Measurements from ENCODE around the gene SLC1A3. TPM values are rescaled to one million over a fixed set of nuclear protein-coding genes. Genes with fewer than 3 reads are reported as not detected.
A peak's percentile ranks its signal among the peaks of the same experiment; 100 is the strongest.

The SLC1A3 gene
- total RNA-seq, 3 donors from 2014 or later (not counting 1 experiment from before 2014, with no cell fraction given), result 1.1 TPM; not detected in 2

GRCh38 chr5:36602704-36603321 is 3.6 kb upstream of the SLC1A3 start:
- H3K9me3 Mint-ChIP-seq, result no peaks in the 10 kb centered on the region
- H3K27me3 ChIP-seq (ENCODE audit: control insufficient read depth, insufficient read depth, low read length), result peaks cover 3% of the 10 kb centered on the region
- H3K4me1 ChIP-seq (ENCODE audit: control insufficient read depth, insufficient read depth, low read length), result no peaks in the 10 kb centered on the region
- 53% methylated on average over 5 of the region's 5 CpGs for WGBS (ENCODE audit: insufficient coverage)
- peaks cover 9 to 12% of the 10 kb centered on the region in 2 donors for H3K4me1 Mint-ChIP-seq
- ATAC-seq (no peak), DNase-seq (no peak)
- H3K9me3 ChIP-seq (ENCODE audit: control insufficient read depth, insufficient read depth, low read length), result no peaks in the 10 kb centered on the region
- H3K36me3 Mint-ChIP-seq, result no peaks in the 10 kb centered on the region
- no peak overlapping the region for H3K4me3 ChIP-seq (ENCODE audit: low read length)
- H3K27ac Mint-ChIP-seq, result no peak overlapping the region
- no peak overlapping the region for H3K27ac ChIP-seq (ENCODE audit: low read length)
- TF ChIP-seq, protein P1, sequence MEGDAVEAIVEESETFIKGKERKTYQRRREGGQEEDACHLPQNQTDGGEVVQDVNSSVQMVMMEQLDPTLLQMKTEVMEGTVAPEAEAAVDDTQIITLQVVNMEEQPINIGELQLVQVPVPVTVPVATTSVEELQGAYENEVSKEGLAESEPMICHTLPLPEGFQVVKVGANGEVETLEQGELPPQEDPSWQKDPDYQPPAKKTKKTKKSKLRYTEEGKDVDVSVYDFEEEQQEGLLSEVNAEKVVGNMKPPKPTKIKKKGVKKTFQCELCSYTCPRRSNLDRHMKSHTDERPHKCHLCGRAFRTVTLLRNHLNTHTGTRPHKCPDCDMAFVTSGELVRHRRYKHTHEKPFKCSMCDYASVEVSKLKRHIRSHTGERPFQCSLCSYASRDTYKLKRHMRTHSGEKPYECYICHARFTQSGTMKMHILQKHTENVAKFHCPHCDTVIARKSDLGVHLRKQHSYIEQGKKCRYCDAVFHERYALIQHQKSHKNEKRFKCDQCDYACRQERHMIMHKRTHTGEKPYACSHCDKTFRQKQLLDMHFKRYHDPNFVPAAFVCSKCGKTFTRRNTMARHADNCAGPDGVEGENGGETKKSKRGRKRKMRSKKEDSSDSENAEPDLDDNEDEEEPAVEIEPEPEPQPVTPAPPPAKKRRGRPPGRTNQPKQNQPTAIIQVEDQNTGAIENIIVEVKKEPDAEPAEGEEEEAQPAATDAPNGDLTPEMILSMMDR (IDR thresholded peaks at IDR 0.05), result no peak
- intact Hi-C loops (cut with micrococcal nuclease), result no loop called here
- no peak overlapping the region for H3K4me3 Mint-ChIP-seq
- H3K36me3 ChIP-seq (ENCODE audit: control insufficient read depth, insufficient read depth, low read length), result no peaks in the 10 kb centered on the region
- peaks cover 21 to 32% of the 10 kb centered on the region in 2 donors for H3K27me3 Mint-ChIP-seq (ENCODE audit: low read depth in 2 of 2)

GRCh38 chr5:36605241-36605640 is 1.2 kb upstream of the SLC1A3 start:
- Mint-ChIP-seq H3K27me3 (ENCODE audit: low read depth in 2 of 2) (peaks cover 32 to 44% of the 10 kb centered on the region in 2 donors), H3K4me3 (no peak overlapping the region), H3K27ac (no peak overlapping the region), H3K36me3 (no peaks in the 10 kb centered on the region), H3K9me3 (no peaks in the 10 kb centered on the region), H3K4me1 (peaks cover 9 to 12% of the 10 kb centered on the region in 2 donors)
- TF ChIP-seq, protein P1 (IDR thresholded peaks at IDR 0.05), result no peak
- Histone ChIP-seq H3K4me1 (ENCODE audit: control insufficient read depth, insufficient read depth, low read length) (no peaks in the 10 kb centered on the region), H3K9me3 (ENCODE audit: control insufficient read depth, insufficient read depth, low read length) (no peaks in the 10 kb centered on the region), H3K4me3 (ENCODE audit: low read length) (no peak overlapping the region), H3K27ac (ENCODE audit: low read length) (no peak overlapping the region), H3K27me3 (ENCODE audit: control insufficient read depth, insufficient read depth, low read length) (peaks cover 6% of the 10 kb centered on the region), H3K36me3 (ENCODE audit: control insufficient read depth, insufficient read depth, low read length) (no peaks in the 10 kb centered on the region)
- DNase-seq (no peak), ATAC-seq (no peak)
- intact Hi-C loops (cut with micrococcal nuclease), result no loop called here

GRCh38 chr5:36606036-36606427 is 374 bp upstream of the SLC1A3 start:
- no peaks in the 10 kb centered on the region for H3K9me3 ChIP-seq (ENCODE audit: control insufficient read depth, insufficient read depth, low read length)
- 4% methylated on average over 11 of the region's 11 CpGs for WGBS (ENCODE audit: insufficient coverage)
- peaks cover 9 to 12% of the 10 kb centered on the region in 2 donors for H3K4me1 Mint-ChIP-seq
- no peaks in the 10 kb centered on the region for H3K4me1 ChIP-seq (ENCODE audit: control insufficient read depth, insufficient read depth, low read length)
- no peaks in the 10 kb centered on the region for H3K9me3 Mint-ChIP-seq
- no peaks in the 10 kb centered on the region for H3K36me3 ChIP-seq (ENCODE audit: control insufficient read depth, insufficient read depth, low read length)
- peak overlapping the region; percentile 19 for H3K4me3 ChIP-seq (ENCODE audit: low read length)
- H3K36me3 Mint-ChIP-seq, result no peaks in the 10 kb centered on the region
- ATAC-seq (no peak), DNase-seq (no peak)
- H3K27me3 Mint-ChIP-seq (ENCODE audit: low read depth in 2 of 2), result peaks cover 40 to 52% of the 10 kb centered on the region in 2 donors
- TF ChIP-seq, protein P1 (IDR thresholded peaks at IDR 0.05), result no peak
- H3K27me3 ChIP-seq (ENCODE audit: control insufficient read depth, insufficient read depth, low read length), result peaks cover 6% of the 10 kb centered on the region
- H3K27ac Mint-ChIP-seq, result no peak overlapping the region
- intact Hi-C loops (cut with micrococcal nuclease), result no loop called here
- H3K27ac ChIP-seq (ENCODE audit: low read length), result no peak overlapping the region
- H3K4me3 Mint-ChIP-seq, result peak overlapping the region; percentile 45

DNA sequence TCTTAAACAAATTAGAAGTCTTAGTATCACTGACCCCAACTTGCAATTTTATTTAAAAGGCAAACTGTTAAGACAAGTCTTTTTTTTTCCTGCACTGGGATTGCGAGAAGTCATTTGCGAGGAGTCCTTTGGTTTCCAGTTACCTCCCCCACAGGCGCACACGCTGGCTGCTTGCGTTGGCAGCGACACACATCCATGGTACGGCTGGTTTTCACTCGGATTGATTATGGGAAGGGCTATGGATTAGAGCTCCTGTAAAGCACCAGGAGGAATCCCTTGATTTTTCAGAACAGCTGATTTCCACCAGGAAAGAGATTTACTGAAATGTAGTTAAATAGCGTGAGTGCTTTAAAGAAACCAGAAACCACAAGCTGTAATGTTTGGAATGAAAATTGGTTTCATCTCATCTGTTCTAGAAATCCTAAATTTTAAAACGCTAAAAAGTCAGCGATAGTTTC is 737 bp downstream of the SLC1A3 start:
- TF ChIP-seq, protein P1 (IDR thresholded peaks at IDR 0.05), result no peak
- no peaks in the 10 kb centered on the region for H3K36me3 Mint-ChIP-seq
- intact Hi-C loops (cut with micrococcal nuclease), result no loop called here
- H3K27me3 Mint-ChIP-seq (ENCODE audit: low read depth in 2 of 2), result peaks cover 41 to 52% of the 10 kb centered on the region in 2 donors
- H3K4me1 Mint-ChIP-seq, result peaks cover 9 to 12% of the 10 kb centered on the region in 2 donors
- Histone ChIP-seq H3K27me3 (ENCODE audit: control insufficient read depth, insufficient read depth, low read length) (peaks cover 6% of the 10 kb centered on the region), H3K4me1 (ENCODE audit: control insufficient read depth, insufficient read depth, low read length) (no peaks in the 10 kb centered on the region), H3K27ac (ENCODE audit: low read length) (no peak overlapping the region), H3K4me3 (ENCODE audit: low read length) (no peak overlapping the region), H3K9me3 (ENCODE audit: control insufficient read depth, insufficient read depth, low read length) (no peaks in the 10 kb centered on the region), H3K36me3 (ENCODE audit: control insufficient read depth, insufficient read depth, low read length) (no peaks in the 10 kb centered on the region)
- ATAC-seq (no peak), DNase-seq (no peak)
- H3K4me3 Mint-ChIP-seq, result peak overlapping the region; percentile 45
- H3K27ac Mint-ChIP-seq, result no peak overlapping the region
- H3K9me3 Mint-ChIP-seq, result no peaks in the 10 kb centered on the region
- under 1% methylated on average over 9 of the region's 11 CpGs for WGBS (ENCODE audit: insufficient coverage)

All from natural killer cell (primary cell).